Esophagus squamous epithelium (tissue), 5 donors: ENCODE results near the gene LRRC28. TPM values are rescaled to one million over a fixed set of nuclear protein-coding genes. Genes with fewer than 3 reads are reported as not detected.

Experiments used
- DNase-seq: peaks from one replicate; lab custom pipeline; 2025; lab: John Stamatoyannopoulos, UW
- H3K27ac ChIP-seq, 4 donors: fragments of 200-600 bp; sonication (generic); one replicate each; pipeline ENCODE4 v1.5.1; 2016 to 2019; ENCODE audit warnings: mild to moderate bottlenecking in 1 of 4
- H3K27me3 ChIP-seq, 4 donors: fragments of 200-600 bp; sonication (generic); 1 replicate in 3 of 4; 2 replicates in 1 of 4; pipeline versions ENCODE4 v1.5.1 to v1.6.0; 2017 to 2021; ENCODE audit warnings: antibody characterized with exemption in 1 of 4
- H3K36me3 ChIP-seq, 3 donors: fragments of 200-600 bp; sonication (generic); one replicate each; pipeline ENCODE4 v1.5.1; 2016 to 2019
- H3K4me1 ChIP-seq, 3 donors: fragments of 200-600 bp; sonication (generic); one replicate each; pipeline ENCODE4 v1.5.1; 2017 to 2019
- H3K4me3 ChIP-seq, 4 donors: fragments of 200-600 bp; sonication (generic); 1 replicate in 3 of 4; 2 replicates in 1 of 4; pipeline ENCODE4 v1.5.1; 2016 to 2019; ENCODE audit warnings: mild to moderate bottlenecking in 2 of 4, moderate library complexity in 1 of 4
- H3K9me3 ChIP-seq, 3 donors: fragments of 200-600 bp; sonication (generic); one replicate each; pipeline ENCODE4 v1.5.1; 2016 to 2019
- CTCF ChIP-seq, 6 experiments: fragments of 450-650 bp in 4 of 6; fragments of 200-600 bp in 2 of 6; sonication (generic) in 2 of 6; IDR thresholded peaks; one replicate each; pipeline ENCODE4 v1.5.1; 2016 to 2019; ENCODE audit warnings: antibody characterized with exemption in 6 of 6, mild to moderate bottlenecking in 4 of 6, moderate library complexity in 4 of 6
- POLR2A ChIP-seq, 4 donors: fragments of 450-650 bp; IDR thresholded peaks; one replicate each; pipeline ENCODE4 v1.6.1; 2017; ENCODE audit warnings: antibody characterized with exemption in 4 of 4, mild to moderate bottlenecking in 4 of 4, moderate library complexity in 3 of 4
- WGBS, 2 donors: methylation state at CpG; one replicate each; pipeline ENCODE4 v1.1.5; 2018; 5-methylcytosine and 5-hydroxymethylcytosine counted together
- intact Hi-C: fragments of 100-400 bp; cut with DNase I; formaldehyde crosslinking; loops from one replicate; pipeline ENCODE4 v1.15.0; 2022
- total RNA-seq, 4 donors: library from RNA; depleted of rRNA; stranded (reverse); fragments of >200 nt; gene quantifications; one replicate each; pipeline ENCODE4 v1.1.0, GENCODE V29; 2016
- donor health status: DM: yes; HTN: yes; CAD: no.

The LRRC28 gene
- total RNA-seq, 4 donors from 2014 or later, result 31.7 to 41.7 (median 34.6) TPM

GRCh38 chr15:99257107-99257750 is 5.9 kb downstream of the LRRC28 start:
- H3K27ac ChIP-seq, result no peak overlapping the region
- WGBS, 2 donors, result 93 to 94% methylated on average over 12 of the region's 12 CpGs
- H3K36me3 ChIP-seq, result peaks cover 0 to 35% (median 0%) of the 10 kb centered on the region in 3 donors
- H3K4me3 ChIP-seq, result no peak overlapping the region
- peaks cover 5 to 23% (median 11%) of the 10 kb centered on the region in 3 donors for H3K4me1 ChIP-seq
- DNase-seq, result no peak
- H3K9me3 ChIP-seq, result no peaks in the 10 kb centered on the region
- TF ChIP-seq CTCF (IDR thresholded peaks at IDR 0.05) (no peak), POLR2A (IDR thresholded peaks at IDR 0.05) (no peak)
- intact Hi-C loops, result no loop called here
- no peaks in the 10 kb centered on the region for H3K27me3 ChIP-seq

- no peaks in the 10 kb centered on the region for H3K9me3 ChIP-seq
- no peaks in the 10 kb centered on the region for H3K27me3 ChIP-seq
- 55 to 76% methylated on average over 5 of the region's 5 CpGs for WGBS, 2 donors
- H3K27ac ChIP-seq, result no peak overlapping the region
- H3K4me3 ChIP-seq, result no peak overlapping the region
- intact Hi-C loops, result no loop called here
- peaks cover 0 to 9% (median 0%) of the 10 kb centered on the region in 3 donors for H3K4me1 ChIP-seq
- TF ChIP-seq CTCF (IDR thresholded peaks at IDR 0.05) (no peak), POLR2A (IDR thresholded peaks at IDR 0.05) (no peak)
- peaks cover 0 to 21% (median 0%) of the 10 kb centered on the region in 3 donors for H3K36me3 ChIP-seq
- DNase-seq, result no peak
Observed at GRCh38 chr15:99264125-99264524, 12.8 kb downstream of the LRRC28 start.

GRCh38 chr15:99265541-99266070 is 14.3 kb downstream of the LRRC28 start:
- Histone ChIP-seq H3K4me3 (no peak overlapping the region), H3K27me3 (no peaks in the 10 kb centered on the region), H3K36me3 (peaks cover 0 to 21% (median 0%) of the 10 kb centered on the region in 3 donors), H3K4me1 (peaks cover 0 to 9% (median 0%) of the 10 kb centered on the region in 3 donors), H3K9me3 (no peaks in the 10 kb centered on the region), H3K27ac (no peak overlapping the region)
- WGBS, 2 donors, result 73 to 90% methylated on average over 3 of the region's 3 CpGs
- intact Hi-C loops, result no loop called here
- TF ChIP-seq CTCF (IDR thresholded peaks at IDR 0.05) (no peak), POLR2A (IDR thresholded peaks at IDR 0.05) (no peak)
- DNase-seq, result no peak

DNA sequence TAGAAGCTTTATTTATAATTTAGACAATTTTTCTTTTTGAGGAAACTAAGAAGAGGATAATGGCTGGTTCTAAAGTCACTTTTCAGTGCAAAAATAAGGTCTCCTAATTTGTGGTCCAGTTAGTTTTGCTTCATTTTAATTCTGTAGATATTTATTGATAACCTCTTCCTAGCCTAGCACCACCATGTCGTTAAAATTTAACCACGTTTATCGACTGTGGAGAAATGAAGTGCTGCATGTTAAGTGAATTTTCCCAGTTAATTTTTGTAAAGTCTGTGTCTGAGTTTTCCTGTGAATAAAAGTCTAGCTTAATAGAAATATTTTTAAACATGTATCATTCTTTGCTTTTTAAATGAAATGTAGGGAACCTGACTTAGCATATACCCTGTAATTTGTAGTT is 16.7 kb downstream of the LRRC28 start:
- Histone ChIP-seq H3K9me3 (no peaks in the 10 kb centered on the region), H3K36me3 (peaks cover 0 to under 1% (median 0%) of the 10 kb centered on the region in 3 donors), H3K4me1 (peaks cover 0 to 11% (median 0%) of the 10 kb centered on the region in 3 donors), H3K27ac (no peak overlapping the region), H3K27me3 (no peaks in the 10 kb centered on the region), H3K4me3 (no peak overlapping the region)
- intact Hi-C loops, result no loop called here
- 84 to 91% methylated on average over 3 of the region's 3 CpGs for WGBS, 2 donors
- TF ChIP-seq POLR2A (IDR thresholded peaks at IDR 0.05) (no peak), CTCF (IDR thresholded peaks at IDR 0.05) (no peak)
- no peak for DNase-seq

GRCh38 chr15:99268431-99268830 is 17.1 kb downstream of the LRRC28 start:
- intact Hi-C loops, result no loop called here
- Histone ChIP-seq H3K4me1 (peaks cover 0 to 15% (median 0%) of the 10 kb centered on the region in 3 donors), H3K27me3 (no peaks in the 10 kb centered on the region), H3K9me3 (no peaks in the 10 kb centered on the region), H3K36me3 (no peaks in the 10 kb centered on the region), H3K27ac (no peak overlapping the region), H3K4me3 (no peak overlapping the region)
- DNase-seq, result no peak
- TF ChIP-seq POLR2A (IDR thresholded peaks at IDR 0.05) (no peak), CTCF (IDR thresholded peaks at IDR 0.05) (no peak)
- WGBS, 2 donors, result 66 to 84% methylated on average over 5 of the region's 5 CpGs
